ENCODE data around the gene MRPL24. TPM values are rescaled to one million over a fixed set of nuclear protein-coding genes. Genes with fewer than 3 reads are reported as not detected.

MRPL24 gene
- total RNA-seq, 1 donor from 2014 or later: 17.0 TPM

- H3K27me3 ChIP-seq: no peaks in the 10 kb centered on the region
- peak; percentile 87 to 95 (median 91) for TF ChIP-seq CTCF (IDR thresholded peaks at IDR 0.05)
- peak; percentile 19 to 85 for DNase-seq (ENCODE audit: low spot score in 2 of 2)
- peak overlapping the region; percentile 58 to 69 for H3K4me3 ChIP-seq
- H3K36me3 ChIP-seq: no peaks in the 10 kb centered on the region
- peak overlapping the region; percentile 69 to 76 for H3K27ac ChIP-seq
- H3K4me1 ChIP-seq: peaks cover 10 to 38% of the 10 kb centered on the region in 2 donors
- no peaks in the 10 kb centered on the region for H3K9me3 ChIP-seq
- intact Hi-C loops (cut with DNase I): loop anchor here (1.0 to 5.0 kb wide), 4 partner anchors 17 to 61 kb away; partner anchors contain the start of genes ISG20L2, METTL25B and PRCC
Observed at GRCh38 chr1:156705918-156706656, 34.8 kb downstream of the MRPL24 start.

- H3K27me3 ChIP-seq: no peaks in the 10 kb centered on the region
- intact Hi-C loops (cut with DNase I): loop anchor here (1.0 to 5.0 kb wide), 3 partner anchors 23 to 62 kb away; partner anchors contain the start of genes ISG20L2, METTL25B and PRCC
- H3K27ac ChIP-seq: peak within 1 kb of the TSS; percentile 69 to 76
- peaks cover 10 to 38% of the 10 kb centered on the region in 2 donors for H3K4me1 ChIP-seq
- no peaks in the 10 kb centered on the region for H3K9me3 ChIP-seq
- DNase-seq (ENCODE audit: low spot score in 2 of 2): no peak
- TF ChIP-seq CTCF (IDR thresholded peaks at IDR 0.05): no peak
- H3K36me3 ChIP-seq: no peaks in the 10 kb centered on the region
- peak within 1 kb of the TSS; percentile 58 to 69 for H3K4me3 ChIP-seq
Observed at GRCh38 chr1:156705321-156705917, 35.5 kb downstream of the MRPL24 start, which contains the start of gene CRABP2. Gene CRABP2 (minus strand): TSS chr1:156705583. CDS start chr1:156705446, 137 bp downstream.

GRCh38 chr1:156704930-156705320 lies 36.0 kb downstream of the MRPL24 start:
- intact Hi-C loops (cut with DNase I): loop anchor here (1.0 to 5.0 kb wide), 3 partner anchors 23 to 62 kb away; partner anchors contain the start of genes ISG20L2, METTL25B and PRCC
- no peaks in the 10 kb centered on the region for H3K36me3 ChIP-seq
- peak; percentile 49 to 89 for DNase-seq (ENCODE audit: low spot score in 2 of 2)
- H3K27ac ChIP-seq: peak overlapping the region in 1 of 2 donors; percentile 69
- H3K4me3 ChIP-seq: peak overlapping the region; percentile 58 to 69
- no peaks in the 10 kb centered on the region for H3K27me3 ChIP-seq
- no peaks in the 10 kb centered on the region for H3K9me3 ChIP-seq
- peaks cover 10 to 33% of the 10 kb centered on the region in 2 donors for H3K4me1 ChIP-seq
- no peak for TF ChIP-seq CTCF (IDR thresholded peaks at IDR 0.05)

GRCh38 chr1:156704166-156704711 lies 36.6 kb downstream of the MRPL24 start:
- Histone ChIP-seq H3K27ac (no peak overlapping the region), H3K36me3 (no peaks in the 10 kb centered on the region), H3K9me3 (no peaks in the 10 kb centered on the region), H3K4me1 (peaks cover 10 to 27% of the 10 kb centered on the region in 2 donors), H3K27me3 (no peaks in the 10 kb centered on the region), H3K4me3 (peak overlapping the region in 1 of 2 donors; percentile 69)
- intact Hi-C loops (cut with DNase I): no loop called here
- DNase-seq (ENCODE audit: low spot score in 2 of 2): no peak
- TF ChIP-seq CTCF (IDR thresholded peaks at IDR 0.05): no peak

- intact Hi-C loops (cut with DNase I): no loop called here
- no peak overlapping the region for H3K27ac ChIP-seq
- no peak for DNase-seq (ENCODE audit: low spot score in 2 of 2)
- H3K36me3 ChIP-seq: no peaks in the 10 kb centered on the region
- H3K4me3 ChIP-seq: no peak overlapping the region
- no peak for TF ChIP-seq CTCF (IDR thresholded peaks at IDR 0.05)
- H3K27me3 ChIP-seq: no peaks in the 10 kb centered on the region
- H3K9me3 ChIP-seq: no peaks in the 10 kb centered on the region
- peaks cover 10 to 27% of the 10 kb centered on the region in 2 donors for H3K4me1 ChIP-seq
Observed at GRCh38 chr1:156703741-156704140, 37.1 kb downstream of the MRPL24 start.

Data from ascending aorta (tissue), 2 donors.